T-helper 2 cell treated with Interferon-gamma antibody and Interleukin-4, amounts not matched to agents 5 μg/mL and 100 μg/mL, for 36 hours (primary cell): Measurements from ENCODE around the gene RAB6B.

Experiments
- DNase-seq: peaks from one replicate; pipeline ENCODE4 v3.0.0; 2021; ENCODE audit warnings: low spot score
- H3K27ac Mint-ChIP-seq: one replicate; pipeline ENCODE4 v1.8.0; 2021; ENCODE audit warnings: mild to moderate bottlenecking, mixed read lengths
- H3K27me3 Mint-ChIP-seq: one replicate; pipeline ENCODE4 v1.8.0; 2021; ENCODE audit warnings: low read depth, mixed read lengths
- H3K36me3 Mint-ChIP-seq: one replicate; pipeline ENCODE4 v1.8.0; 2021; ENCODE audit warnings: low read depth, mixed read lengths
- H3K4me1 Mint-ChIP-seq: one replicate; pipeline ENCODE4 v1.8.0; 2021; ENCODE audit warnings: low read depth, mixed read lengths
- H3K4me3 Mint-ChIP-seq: one replicate; pipeline ENCODE4 v1.8.0; 2022; ENCODE audit warnings: mild to moderate bottlenecking, moderate library complexity, mixed read lengths
- H3K9me3 Mint-ChIP-seq: one replicate; pipeline ENCODE4 v1.8.0; 2021; ENCODE audit warnings: mixed read lengths

RAB6B gene

DNA sequence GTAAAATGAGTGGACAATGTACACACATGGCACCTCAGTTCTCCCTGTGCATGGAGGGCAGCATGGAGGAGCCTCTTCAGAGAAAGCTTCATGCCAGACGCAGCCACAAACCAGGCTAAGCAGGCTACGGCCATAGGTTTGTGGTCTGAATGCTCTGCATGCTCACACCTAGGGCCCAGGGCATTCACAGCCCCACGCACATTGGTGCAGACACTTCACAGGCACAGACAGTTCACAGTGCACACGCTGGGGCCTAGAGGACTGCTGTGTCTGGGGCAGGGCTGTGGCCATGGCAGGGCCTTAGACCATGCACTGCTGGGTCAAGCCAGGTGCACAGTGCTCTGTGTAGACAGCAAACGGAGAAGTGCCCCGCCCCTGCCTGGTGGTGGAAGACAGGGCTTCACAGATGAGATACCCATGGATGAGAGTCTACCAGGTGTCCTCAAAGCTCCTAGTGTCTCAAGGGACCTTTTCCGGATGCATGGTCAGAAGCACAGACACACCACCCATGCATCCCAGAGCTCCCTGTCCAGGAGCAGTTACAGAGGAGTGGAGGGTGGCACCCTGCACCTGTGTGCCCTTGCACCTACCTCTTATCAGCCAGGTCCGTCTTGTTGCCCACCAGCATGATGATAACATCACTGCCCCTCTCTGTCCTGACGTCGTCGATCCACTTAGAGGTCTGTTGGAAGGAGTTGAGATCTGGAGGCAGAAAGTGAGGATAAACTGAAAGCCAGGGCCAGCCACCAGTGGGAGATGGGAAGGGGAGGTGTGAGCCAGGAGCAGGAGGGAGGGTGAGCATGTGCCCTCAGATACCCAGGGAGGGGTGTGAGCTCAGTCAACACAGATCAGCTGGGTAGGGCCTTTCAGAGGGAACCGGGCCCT, 56.5 kb downstream of the RAB6B start:
- Mint-ChIP-seq H3K27ac (no peak overlapping the region), H3K4me3 (no peak overlapping the region), H3K36me3 (no peaks in the 10 kb centered on the region), H3K27me3 (no peaks in the 10 kb centered on the region), H3K9me3 (no peaks in the 10 kb centered on the region), H3K4me1 (no peaks in the 10 kb centered on the region)
- DNase-seq = no peak

DNA sequence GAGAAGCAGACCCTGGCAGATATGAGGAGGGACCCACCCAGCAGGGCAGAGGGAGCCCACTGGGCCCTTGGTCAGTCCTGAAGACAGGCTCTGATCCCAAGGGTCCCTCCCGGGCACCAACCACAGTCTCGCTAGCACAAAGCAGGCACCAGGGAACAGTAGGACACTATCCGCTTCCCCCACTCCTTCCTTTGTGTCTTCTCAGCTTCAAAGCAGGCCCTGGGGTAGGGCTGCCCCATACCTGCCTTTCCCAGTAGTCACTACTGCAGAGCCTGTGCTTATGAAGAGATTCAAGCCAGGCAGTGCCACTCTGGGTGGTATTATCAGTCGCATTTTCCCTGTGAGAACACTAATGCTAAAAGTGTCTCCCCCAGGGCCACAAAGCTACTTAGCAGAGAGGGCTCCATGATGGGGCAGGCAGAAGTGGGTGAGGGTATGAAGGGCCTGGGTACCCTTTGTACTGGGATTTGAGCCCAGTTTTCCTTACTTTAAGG, 57.3 kb downstream of the RAB6B start:
- Mint-ChIP-seq H3K4me1 (no peaks in the 10 kb centered on the region), H3K4me3 (no peak overlapping the region), H3K36me3 (no peaks in the 10 kb centered on the region), H3K27me3 (no peaks in the 10 kb centered on the region), H3K27ac (no peak overlapping the region), H3K9me3 (no peaks in the 10 kb centered on the region)
- DNase-seq = no peak

DNA sequence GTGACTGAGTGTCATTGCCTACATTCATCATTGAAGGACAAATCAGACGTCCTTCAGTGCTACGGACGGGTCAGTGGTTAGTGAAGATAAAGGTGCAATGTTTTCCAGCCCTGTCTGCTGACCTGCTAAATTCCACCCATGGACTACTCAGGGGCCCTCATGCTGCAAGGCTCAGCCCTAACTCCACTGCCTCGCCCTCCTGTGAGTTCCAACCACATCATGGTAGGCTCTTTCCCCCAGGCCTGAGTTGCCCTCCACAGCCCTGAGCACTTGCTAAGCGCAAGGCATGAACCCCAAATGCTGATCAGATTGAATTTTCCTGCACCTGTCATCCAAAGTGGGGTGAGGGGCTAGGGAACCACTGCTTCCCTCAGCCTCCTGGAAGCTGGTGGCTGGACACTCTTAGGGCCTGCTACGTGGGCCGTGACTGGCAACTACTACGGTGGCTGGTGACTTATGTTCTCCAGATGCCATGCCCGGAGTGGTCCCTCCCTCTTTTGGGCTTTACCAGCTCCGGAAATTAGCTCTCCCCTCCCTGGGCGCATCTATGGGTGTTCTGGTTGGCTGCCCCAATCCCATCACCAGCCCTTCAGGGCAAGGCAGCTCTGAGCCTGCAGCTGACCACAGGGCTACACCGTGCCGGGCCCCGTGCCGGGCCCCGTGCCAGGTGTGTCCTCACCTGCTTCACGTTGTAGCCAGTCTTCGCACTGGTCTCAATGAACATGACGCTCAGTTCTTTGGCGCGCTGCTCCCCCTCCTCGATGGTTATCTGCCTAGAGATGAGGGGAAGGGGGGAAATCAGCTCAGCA, 58.0 kb downstream of the RAB6B start:
- H3K4me3 Mint-ChIP-seq = no peak overlapping the region
- no peaks in the 10 kb centered on the region for H3K27me3 Mint-ChIP-seq
- H3K27ac Mint-ChIP-seq = no peak overlapping the region
- H3K9me3 Mint-ChIP-seq = no peaks in the 10 kb centered on the region
- no peaks in the 10 kb centered on the region for H3K4me1 Mint-ChIP-seq
- H3K36me3 Mint-ChIP-seq = no peaks in the 10 kb centered on the region
- no peak for DNase-seq

DNA sequence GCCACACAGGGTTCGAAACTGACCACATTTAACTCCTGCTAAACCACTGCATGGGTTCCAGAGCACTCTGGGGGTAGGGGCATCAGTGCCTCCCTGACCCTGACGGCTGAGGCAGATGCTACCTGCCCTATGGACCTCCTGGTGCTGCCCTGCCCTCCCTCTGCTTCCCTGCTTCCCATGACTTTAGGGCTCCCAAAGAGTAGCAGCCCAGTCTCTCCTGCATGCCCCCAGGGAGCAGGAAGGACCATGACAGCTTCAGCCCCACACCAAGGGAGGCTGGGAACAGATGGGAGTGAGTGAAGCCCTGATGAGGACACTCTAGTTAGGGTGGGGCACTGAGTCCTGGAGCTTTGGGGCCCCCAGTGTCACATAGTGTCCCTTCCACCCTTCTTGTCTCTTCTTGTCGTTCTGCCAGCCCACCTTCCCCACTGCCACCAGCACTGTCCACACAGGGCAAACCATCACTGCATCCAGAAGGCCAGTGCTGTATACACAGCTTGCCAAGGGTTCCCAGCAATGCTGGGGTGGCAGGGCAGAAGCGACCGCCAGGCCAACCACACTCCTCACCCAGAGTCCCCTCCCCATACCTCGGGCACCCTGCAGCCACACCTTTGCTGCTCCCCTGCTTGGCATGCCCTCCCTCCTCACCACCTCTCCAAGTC, 59.1 kb downstream of the RAB6B start:
- no peak for DNase-seq
- Mint-ChIP-seq H3K36me3 (no peaks in the 10 kb centered on the region), H3K4me1 (no peaks in the 10 kb centered on the region), H3K27ac (no peak overlapping the region), H3K9me3 (no peaks in the 10 kb centered on the region), H3K27me3 (no peaks in the 10 kb centered on the region), H3K4me3 (no peak overlapping the region)

DNA sequence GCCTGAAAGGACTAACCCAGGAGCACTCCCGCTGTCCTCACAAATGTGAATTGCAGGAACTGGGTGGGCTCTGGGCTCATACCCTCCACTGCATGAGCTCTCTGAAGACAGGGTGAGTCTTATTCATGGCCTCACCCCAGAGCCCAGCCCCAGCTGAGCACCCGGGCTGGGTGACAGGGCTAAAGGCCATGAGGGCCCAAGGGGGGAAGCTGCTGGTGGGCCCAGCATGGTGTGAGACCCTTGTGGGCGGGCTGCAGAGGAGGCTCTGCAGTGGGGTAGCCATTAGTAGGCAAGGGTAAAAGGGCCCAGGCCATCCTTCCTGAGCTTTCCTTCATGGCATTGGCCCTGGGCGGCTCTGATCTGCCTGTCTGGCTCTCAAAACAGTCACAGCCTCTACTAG, 59.7 kb downstream of the RAB6B start:
- Mint-ChIP-seq H3K4me1 (no peaks in the 10 kb centered on the region), H3K27me3 (no peaks in the 10 kb centered on the region), H3K9me3 (no peaks in the 10 kb centered on the region), H3K36me3 (no peaks in the 10 kb centered on the region), H3K27ac (no peak overlapping the region), H3K4me3 (no peak overlapping the region)
- no peak for DNase-seq

DNA sequence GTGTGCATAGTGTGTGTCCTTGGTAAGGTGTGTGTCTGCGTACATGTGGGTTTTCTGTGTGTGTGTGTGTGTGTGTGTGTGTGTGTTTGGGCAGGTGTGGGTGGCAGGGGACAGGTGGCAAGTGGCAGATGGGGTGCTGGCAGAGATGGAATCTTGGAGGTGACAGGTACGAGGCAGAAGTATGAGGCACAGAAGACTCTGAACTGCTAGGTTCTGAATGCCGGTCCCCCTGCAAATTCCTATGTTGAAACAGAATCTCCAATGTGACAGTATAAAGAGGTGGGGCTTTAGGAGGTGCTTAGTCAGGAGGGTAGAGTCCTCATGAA, 60.3 kb downstream of the RAB6B start:
- no peaks in the 10 kb centered on the region for H3K9me3 Mint-ChIP-seq
- no peak overlapping the region for H3K27ac Mint-ChIP-seq
- no peaks in the 10 kb centered on the region for H3K27me3 Mint-ChIP-seq
- no peaks in the 10 kb centered on the region for H3K36me3 Mint-ChIP-seq
- DNase-seq = no peak
- no peak overlapping the region for H3K4me3 Mint-ChIP-seq
- H3K4me1 Mint-ChIP-seq = no peaks in the 10 kb centered on the region

DNA sequence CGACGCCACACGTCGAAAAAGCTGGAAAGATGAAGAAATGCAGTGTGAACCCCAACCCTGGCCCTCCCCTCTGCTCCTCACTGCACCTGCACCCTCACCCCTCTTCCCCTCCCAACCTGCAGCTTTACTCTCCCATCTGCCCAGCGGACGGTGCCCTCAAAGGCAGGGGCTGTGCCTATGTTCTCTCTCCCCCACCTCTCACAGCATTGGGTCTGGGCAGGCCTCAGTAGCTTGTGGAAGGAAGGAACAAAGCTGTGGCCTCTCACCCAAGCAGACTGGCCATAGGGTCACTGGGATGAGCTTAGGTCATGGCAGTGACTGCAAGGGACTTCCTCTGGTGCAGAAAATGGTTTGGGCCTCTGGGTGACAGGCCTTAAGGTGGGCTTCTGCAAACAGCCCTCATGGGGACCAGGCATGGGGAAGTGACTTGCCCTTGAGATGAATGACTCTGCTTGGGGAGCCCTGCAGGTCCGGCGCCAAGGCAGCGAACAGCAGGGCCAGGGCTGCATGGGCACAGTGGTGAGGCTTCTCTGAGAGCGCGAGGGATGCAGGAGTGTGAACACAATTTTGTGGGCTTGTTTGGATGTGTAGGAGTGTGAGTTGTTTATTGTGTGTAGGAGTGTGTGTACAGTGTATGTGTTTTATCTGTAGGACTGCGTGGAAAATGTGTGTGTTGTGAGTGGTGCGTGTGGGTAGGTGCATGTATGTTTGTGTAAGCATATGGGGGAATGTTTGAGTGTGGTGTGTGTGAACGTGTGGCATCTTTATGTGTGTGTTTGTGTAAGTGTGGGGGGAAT, 60.9 kb downstream of the RAB6B start:
- H3K4me3 Mint-ChIP-seq = no peak overlapping the region
- H3K4me1 Mint-ChIP-seq = no peaks in the 10 kb centered on the region
- no peak overlapping the region for H3K27ac Mint-ChIP-seq
- H3K27me3 Mint-ChIP-seq = no peaks in the 10 kb centered on the region
- DNase-seq = no peak
- H3K36me3 Mint-ChIP-seq = no peaks in the 10 kb centered on the region
- no peaks in the 10 kb centered on the region for H3K9me3 Mint-ChIP-seq

DNA sequence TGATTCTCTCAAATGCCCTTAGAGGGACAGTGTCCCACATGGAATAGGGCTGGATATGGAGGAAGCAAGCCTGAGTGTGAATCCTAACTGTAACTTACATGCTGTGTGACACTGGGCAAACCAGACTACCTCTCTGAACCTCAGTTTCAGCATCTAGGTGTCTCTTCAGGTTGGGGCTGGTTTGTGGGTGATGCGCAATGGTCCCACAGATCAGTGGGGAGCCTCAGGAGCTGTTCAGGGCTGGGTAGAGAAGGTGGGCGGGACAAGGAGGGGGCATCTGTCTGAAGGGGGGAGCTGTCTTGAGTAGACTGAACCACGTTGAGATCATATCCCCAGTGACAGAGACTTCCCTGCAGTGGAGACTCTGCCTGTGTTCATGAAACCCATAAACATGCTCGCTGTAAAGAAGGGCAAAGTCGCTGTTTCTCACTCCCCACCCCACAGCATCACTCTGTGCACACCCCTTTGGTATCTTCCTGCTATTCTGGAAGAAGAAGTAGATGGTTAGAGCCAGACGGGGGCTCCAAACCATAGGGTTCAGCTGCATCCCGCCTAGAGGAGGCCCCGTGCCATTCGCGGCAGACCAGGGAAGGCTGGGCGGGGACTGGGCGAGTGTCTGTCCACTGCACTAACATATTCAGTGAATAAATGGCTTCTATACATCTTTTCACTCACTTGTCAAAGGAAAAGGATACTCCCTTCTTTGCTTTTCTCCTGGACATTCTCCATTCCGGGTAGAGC, 61.6 kb downstream of the RAB6B start:
- no peak for DNase-seq
- Mint-ChIP-seq H3K9me3 (no peaks in the 10 kb centered on the region), H3K4me3 (no peak overlapping the region), H3K27me3 (no peaks in the 10 kb centered on the region), H3K27ac (no peak overlapping the region), H3K36me3 (no peaks in the 10 kb centered on the region), H3K4me1 (no peaks in the 10 kb centered on the region)

DNA sequence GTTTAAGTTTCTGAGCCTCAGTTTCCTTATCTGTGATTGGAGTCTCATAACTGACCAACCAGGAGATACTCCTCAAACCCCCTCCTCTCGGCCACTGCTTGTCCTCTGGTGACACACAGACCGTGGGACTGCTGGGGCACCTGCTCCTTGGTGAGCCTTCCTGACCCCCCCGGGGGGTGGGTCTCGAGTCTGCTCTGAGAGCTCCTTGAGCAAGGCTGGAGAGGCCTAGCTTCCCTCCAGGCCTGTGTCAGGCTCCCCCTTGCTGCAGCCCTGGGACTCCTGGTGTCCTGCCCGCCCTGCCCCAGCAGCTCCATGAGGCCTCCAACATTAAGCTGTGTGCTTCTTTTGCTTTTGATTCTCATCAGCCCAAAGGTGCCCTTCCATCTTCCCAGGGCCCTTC, 62.4 kb downstream of the RAB6B start:
- Mint-ChIP-seq H3K27ac (no peak overlapping the region), H3K9me3 (no peaks in the 10 kb centered on the region), H3K36me3 (no peaks in the 10 kb centered on the region), H3K4me1 (no peaks in the 10 kb centered on the region), H3K4me3 (no peak overlapping the region), H3K27me3 (no peaks in the 10 kb centered on the region)
- no peak for DNase-seq

DNA sequence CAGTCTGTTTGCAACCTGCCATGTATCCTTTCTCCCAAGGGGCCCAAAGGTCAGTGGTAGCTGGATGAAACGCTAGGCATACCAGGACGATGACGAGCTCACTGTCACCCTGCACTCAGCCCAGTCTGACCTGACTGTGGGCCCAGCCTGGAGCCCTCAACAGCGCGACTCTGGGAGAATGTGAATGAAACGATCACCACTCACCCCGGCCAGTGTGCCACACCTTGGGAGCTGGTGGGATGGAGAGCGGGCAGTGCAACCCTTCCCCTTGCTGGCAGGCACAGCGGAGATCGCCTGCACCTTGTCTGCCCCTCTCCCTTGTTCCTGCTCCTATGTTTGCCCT, 62.9 kb downstream of the RAB6B start:
- Mint-ChIP-seq H3K27ac (no peak overlapping the region), H3K36me3 (no peaks in the 10 kb centered on the region), H3K4me1 (no peaks in the 10 kb centered on the region), H3K4me3 (no peak overlapping the region), H3K27me3 (no peaks in the 10 kb centered on the region), H3K9me3 (no peaks in the 10 kb centered on the region)
- no peak for DNase-seq

DNA sequence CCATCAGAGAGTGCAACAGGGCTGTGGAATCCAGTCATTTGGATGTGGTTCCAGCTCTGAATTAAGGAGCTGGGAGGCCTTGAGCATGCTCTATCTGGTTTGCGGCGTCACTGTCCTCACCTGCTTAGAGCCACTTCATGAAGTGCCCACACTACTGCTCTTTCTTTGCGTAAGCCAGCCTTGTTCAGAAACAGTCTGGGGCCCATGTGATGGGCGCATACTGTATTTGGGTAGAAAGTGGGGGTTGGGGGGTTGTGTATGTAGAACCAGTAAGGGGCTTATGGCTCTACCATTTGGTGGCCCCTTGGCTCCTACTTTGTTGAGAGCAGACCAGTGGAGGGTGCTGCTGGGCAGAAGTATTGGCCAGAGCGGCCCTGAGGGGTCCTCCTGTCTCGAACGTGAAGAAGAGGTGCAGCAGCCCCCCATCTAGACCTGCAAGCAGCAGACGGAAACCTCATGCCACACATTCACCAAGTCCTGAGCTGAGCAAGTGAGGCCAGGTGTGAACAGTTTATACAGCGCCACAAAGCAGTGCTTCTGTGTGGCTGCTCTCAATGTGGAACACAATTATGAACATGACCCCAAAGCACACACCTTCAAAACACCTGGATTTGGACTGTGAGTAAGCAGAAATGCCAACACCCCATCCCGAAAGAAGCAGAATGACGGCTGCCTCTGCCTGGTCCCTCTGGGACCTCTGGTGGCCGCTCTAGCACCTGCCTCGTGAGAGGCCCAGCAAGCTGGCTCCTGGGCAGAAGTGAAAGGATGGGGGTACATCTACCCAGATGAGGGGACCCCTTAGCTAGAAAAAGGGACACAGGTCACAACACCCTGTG, 63.5 kb downstream of the RAB6B start:
- H3K9me3 Mint-ChIP-seq = no peaks in the 10 kb centered on the region
- no peaks in the 10 kb centered on the region for H3K27me3 Mint-ChIP-seq
- H3K27ac Mint-ChIP-seq = no peak overlapping the region
- no peak for DNase-seq
- no peaks in the 10 kb centered on the region for H3K36me3 Mint-ChIP-seq
- no peaks in the 10 kb centered on the region for H3K4me1 Mint-ChIP-seq
- H3K4me3 Mint-ChIP-seq = no peak overlapping the region

DNA sequence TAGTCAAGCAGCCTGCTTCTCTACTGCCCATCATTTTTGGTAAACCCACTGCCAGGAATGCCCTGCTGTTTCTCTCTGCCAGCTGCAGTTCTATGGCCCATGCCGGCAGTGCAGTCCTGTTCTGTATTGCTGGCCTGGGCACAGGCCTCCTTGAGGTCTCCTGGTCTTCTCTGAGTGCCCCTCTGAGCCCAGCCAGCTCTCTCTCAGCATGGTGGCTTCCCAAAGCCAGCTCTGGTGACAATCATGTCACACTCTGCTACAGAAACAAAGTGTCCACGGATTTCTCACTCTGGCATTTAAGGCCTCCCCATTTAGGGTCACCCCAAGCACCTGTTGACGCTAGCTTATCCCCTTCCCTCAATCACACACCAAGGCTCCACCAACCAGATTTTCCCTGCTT, 65.6 kb downstream of the RAB6B start:
- Mint-ChIP-seq H3K27me3 (no peaks in the 10 kb centered on the region), H3K27ac (no peak overlapping the region), H3K4me3 (no peak overlapping the region), H3K9me3 (no peaks in the 10 kb centered on the region), H3K4me1 (no peaks in the 10 kb centered on the region), H3K36me3 (peaks cover 11% of the 10 kb centered on the region)
- no peak for DNase-seq
